T-cell (primary cell): ENCODE results near the gene HCST. TPM values are rescaled to one million over a fixed set of nuclear protein-coding genes. Genes with fewer than 3 reads are reported as not detected.
A peak's percentile ranks its signal among the peaks of the same experiment; 100 is the strongest.

Experiments
- ATAC-seq, 4 experiments: fragments of 200-7000 bp in 3 of 4; fragments of 150-1000 bp in 1 of 4; cut with Tn5 transposase; replicated peaks in 1 of 4; 1 replicate in 3 of 4; 2 replicates in 1 of 4; pipeline ENCODE4 v1.10.0; 2021; ENCODE audit warnings: moderate library complexity in 3 of 4, mild to moderate bottlenecking in 2 of 4, moderate number of reproducible peaks in 1 of 4
- CTCF ChIA-PET, 2 donors: fragments of 300-600 bp; sonication (Branson Sonifier 250); formaldehyde crosslinking; loops; one replicate each; lab custom pipeline; 2022; ENCODE audit warnings: antibody characterized with exemption in 2 of 2; lab: Charles Lee
- POLR2A ChIA-PET, 2 donors: fragments of 300-600 bp; sonication (Branson Sonifier 250); formaldehyde crosslinking; loops; one replicate each; lab custom pipeline; 2022; ENCODE audit warnings: antibody characterized with exemption in 2 of 2; lab: Charles Lee
- DNase-seq, 35 experiments: peaks; one replicate each; pipeline versions ENCODE4 v3.0.0 to v3.0.0-alpha.2; 2013 to 2023
- H3K27ac ChIP-seq: one replicate; pipeline ENCODE4 v1.5.1; 2013; ENCODE audit warnings: low read length
- H3K27me3 ChIP-seq, 2 experiments: replicated peaks in 1 of 2; 1 replicate in 1 of 2; 2 replicates in 1 of 2; pipeline versions ENCODE4 v1.6.1 to v1.7.0; 2013; ENCODE audit warnings: low read length in 1 of 2, mixed read lengths in 1 of 2; ENCODE audit not compliant: control insufficient read depth in 2 of 2, insufficient read depth in 2 of 2; ENCODE audit errors: extremely low read depth in 1 of 2
- H3K36me3 ChIP-seq, 2 donors: 1 replicate in 1 of 2; 2 replicates in 1 of 2; pipeline versions ENCODE4 v1.6.1 to v1.7.0; 2013; ENCODE audit warnings: low read length in 1 of 2; ENCODE audit not compliant: control insufficient read depth in 2 of 2, insufficient read depth in 1 of 2; ENCODE audit errors: extremely low read depth in 1 of 2
- H3K4me1 ChIP-seq, 2 experiments: 1 replicate in 1 of 2; 2 replicates in 1 of 2; pipeline versions ENCODE4 v1.6.1 to v1.7.0; 2013; ENCODE audit warnings: low read length in 2 of 2, mixed read lengths in 1 of 2; ENCODE audit not compliant: insufficient read depth in 2 of 2, control insufficient read depth in 1 of 2; ENCODE audit errors: extremely low read depth in 1 of 2
- H3K4me3 ChIP-seq, 2 donors: 1 replicate in 1 of 2; 2 replicates in 1 of 2; pipeline versions ENCODE4 v1.5.1 to v1.7.0; 2013; ENCODE audit warnings: mild to moderate bottlenecking in 2 of 2, low read length in 1 of 2, moderate library complexity in 1 of 2; ENCODE audit not compliant: control insufficient read depth in 1 of 2; ENCODE audit errors: extremely low read depth in 1 of 2
- H3K9me3 ChIP-seq: 2 replicates; pipeline ENCODE4 v1.7.0; 2013
- H3K27ac Mint-ChIP-seq, 2 donors: one replicate each; pipeline ENCODE4 v1.8.0; 2020 to 2021; ENCODE audit warnings: mild to moderate bottlenecking in 2 of 2, mixed read lengths in 2 of 2
- H3K27me3 Mint-ChIP-seq, 2 donors: one replicate each; pipeline ENCODE4 v1.8.0; 2021 to 2022; ENCODE audit warnings: mixed read lengths in 2 of 2
- H3K36me3 Mint-ChIP-seq: one replicate; pipeline ENCODE4 v1.8.0; 2021; ENCODE audit warnings: mixed read lengths
- H3K4me1 Mint-ChIP-seq, 3 donors: one replicate each; pipeline ENCODE4 v1.8.0; 2020 to 2022; ENCODE audit warnings: mixed read lengths in 3 of 3, mild to moderate bottlenecking in 1 of 3
- H3K4me3 Mint-ChIP-seq, 3 donors: one replicate each; pipeline ENCODE4 v1.8.0; 2020 to 2022; ENCODE audit warnings: mild to moderate bottlenecking in 3 of 3, mixed read lengths in 3 of 3, moderate library complexity in 3 of 3
- H3K9me3 Mint-ChIP-seq, 3 donors: one replicate each; pipeline ENCODE4 v1.8.0; 2020 to 2022; ENCODE audit warnings: mixed read lengths in 3 of 3
- whole genome bisulfite sequencing: methylation state at CpG from one replicate; pipeline ENCODE4 v1.1.5; 2013; ENCODE audit warnings: missing lambda C conversion rate; ENCODE audit not compliant: insufficient coverage; 5-methylcytosine and 5-hydroxymethylcytosine counted together
- total RNA-seq, 35 experiments: library from RNA in 6 of 35; stranded (reverse) in 6 of 35; fragments of 120-200 nt in 1 of 35; gene quantifications; one replicate each; pipeline versions ENCODE4 v1.2.1 to v1.2.4 and lab custom pipeline; 2013 to 2026

Gene HCST
- total RNA-seq, 5 donors from 2014 or later (not counting 1 experiment from before 2014, with no cell fraction given): 60.1 to 165 (median 77.2) TPM

GRCh38 chr19:35940078-35940775, 37.9 kb downstream of the HCST start:
- H3K27ac Mint-ChIP-seq: no peak overlapping the region
- CTCF ChIA-PET: no interaction called here
- DNase-seq: no peak
- WGBS: 95% methylated on average over 45 of the region's 51 CpGs
- POLR2A ChIA-PET: interaction anchor here in 1 of 2 donors (0.5 kb wide), 1 partner anchor 170 kb away, joined by 3 read pairs; no protein-coding TSS in a partner anchor
- peak overlapping the region in 1 of 3 donors; percentile 84 for H3K4me3 Mint-ChIP-seq
- Histone ChIP-seq H3K4me3 (no peak overlapping the region), H3K4me1 (peaks cover 8 to 36% of the 10 kb centered on the region in 2 experiments), H3K36me3 (peaks cover 5 to 11% of the 10 kb centered on the region in 2 donors), H3K27ac (no peak overlapping the region), H3K9me3 (no peaks in the 10 kb centered on the region), H3K27me3 (peaks cover 0 to 3% of the 10 kb centered on the region in 2 experiments)
- peaks cover 35% of the 10 kb centered on the region for H3K36me3 Mint-ChIP-seq
- no peak for ATAC-seq
- H3K4me1 Mint-ChIP-seq: peaks cover 44 to 55% (median 44%) of the 10 kb centered on the region in 3 donors
- no peaks in the 10 kb centered on the region for H3K9me3 Mint-ChIP-seq
- no peaks in the 10 kb centered on the region for H3K27me3 Mint-ChIP-seq

GRCh38 chr19:35940839-35941238, 38.5 kb downstream of the HCST start:
- ATAC-seq (no peak), DNase-seq (no peak)
- no peaks in the 10 kb centered on the region for H3K27me3 Mint-ChIP-seq
- peaks cover 39 to 48% (median 40%) of the 10 kb centered on the region in 3 donors for H3K4me1 Mint-ChIP-seq
- H3K36me3 ChIP-seq: peaks cover 7 to 11% of the 10 kb centered on the region in 2 donors
- peak overlapping the region; percentile 5 to 48 for H3K27ac Mint-ChIP-seq
- no peak overlapping the region for H3K27ac ChIP-seq
- POLR2A ChIA-PET: no interaction called here
- H3K27me3 ChIP-seq: no peaks in the 10 kb centered on the region
- H3K36me3 Mint-ChIP-seq: peaks cover 35% of the 10 kb centered on the region
- WGBS: 80% methylated on average over 2 of the region's 4 CpGs
- no peaks in the 10 kb centered on the region for H3K9me3 ChIP-seq
- H3K9me3 Mint-ChIP-seq: no peaks in the 10 kb centered on the region
- no peak overlapping the region for H3K4me3 Mint-ChIP-seq
- no peak overlapping the region for H3K4me3 ChIP-seq
- CTCF ChIA-PET: no interaction called here
- peaks cover 4 to 30% of the 10 kb centered on the region in 2 experiments for H3K4me1 ChIP-seq

DNA sequence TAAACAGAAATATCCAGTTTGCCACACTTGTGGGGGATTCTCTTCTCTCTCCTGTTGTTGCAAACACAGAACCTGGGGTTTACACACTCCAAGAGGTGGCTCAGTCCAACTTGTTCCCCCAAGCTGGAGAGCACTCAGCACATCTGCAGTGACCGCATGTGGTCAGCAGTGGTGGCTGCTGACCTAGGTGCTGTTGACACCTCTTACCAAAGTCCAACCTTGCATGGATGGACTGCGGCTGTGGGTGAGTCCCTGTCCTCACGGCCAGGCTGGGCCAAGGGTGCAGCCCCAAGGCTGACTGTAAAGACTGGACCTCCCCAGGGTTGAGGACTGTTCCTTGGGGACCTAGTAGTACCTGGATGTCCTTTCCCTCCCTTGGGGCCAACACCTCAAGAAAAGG, 39.9 kb downstream of the HCST start:
- no peaks in the 10 kb centered on the region for H3K27me3 Mint-ChIP-seq
- DNase-seq (no peak), ATAC-seq (no peak)
- CTCF ChIA-PET: no interaction called here
- H3K27ac ChIP-seq: no peak overlapping the region
- no peak overlapping the region for H3K27ac Mint-ChIP-seq
- no peak overlapping the region for H3K4me3 ChIP-seq
- H3K4me1 Mint-ChIP-seq: peaks cover 32 to 46% (median 36%) of the 10 kb centered on the region in 3 donors
- WGBS: 93% methylated on average over 2 of the region's 3 CpGs
- no peaks in the 10 kb centered on the region for H3K9me3 ChIP-seq
- no peaks in the 10 kb centered on the region for H3K9me3 Mint-ChIP-seq
- no peak overlapping the region for H3K4me3 Mint-ChIP-seq
- POLR2A ChIA-PET: no interaction called here
- peaks cover 7 to 11% of the 10 kb centered on the region in 2 donors for H3K36me3 ChIP-seq
- H3K4me1 ChIP-seq: peaks cover 0 to 24% of the 10 kb centered on the region in 2 experiments
- no peaks in the 10 kb centered on the region for H3K27me3 ChIP-seq
- peaks cover 35% of the 10 kb centered on the region for H3K36me3 Mint-ChIP-seq

- Histone ChIP-seq H3K9me3 (no peaks in the 10 kb centered on the region), H3K4me1 (peaks cover 0 to 18% of the 10 kb centered on the region in 2 experiments), H3K27me3 (no peaks in the 10 kb centered on the region), H3K4me3 (no peak overlapping the region), H3K36me3 (peaks cover 7 to 11% of the 10 kb centered on the region in 2 donors), H3K27ac (no peak overlapping the region)
- 84% methylated on average over 6 of the region's 9 CpGs for WGBS
- Mint-ChIP-seq H3K9me3 (no peaks in the 10 kb centered on the region), H3K4me3 (no peak overlapping the region), H3K36me3 (peaks cover 27% of the 10 kb centered on the region), H3K4me1 (peaks cover 27 to 47% (median 32%) of the 10 kb centered on the region in 3 donors), H3K27ac (peak overlapping the region; percentile 41 to 57), H3K27me3 (no peaks in the 10 kb centered on the region)
- CTCF ChIA-PET: no interaction called here
- POLR2A ChIA-PET: interaction anchor here in 1 of 2 donors (0.5 kb wide), 1 partner anchor 58 kb away, joined by 3 read pairs; no protein-coding TSS in a partner anchor
- ATAC-seq (no peak), DNase-seq (no peak)
Measured at GRCh38 chr19:35943321-35944301, 41.3 kb downstream of the HCST start.

GRCh38 chr19:35944556-35944955, 42.2 kb downstream of the HCST start:
- peaks cover 21% of the 10 kb centered on the region for H3K36me3 Mint-ChIP-seq
- H3K4me1 Mint-ChIP-seq: peaks cover 27 to 51% (median 33%) of the 10 kb centered on the region in 3 donors
- no peaks in the 10 kb centered on the region for H3K9me3 Mint-ChIP-seq
- Histone ChIP-seq H3K27me3 (no peaks in the 10 kb centered on the region), H3K27ac (no peak overlapping the region), H3K9me3 (no peaks in the 10 kb centered on the region), H3K36me3 (peaks cover 7 to 11% of the 10 kb centered on the region in 2 donors), H3K4me1 (peaks cover 0 to 17% of the 10 kb centered on the region in 2 experiments), H3K4me3 (no peak overlapping the region)
- DNase-seq (no peak), ATAC-seq (no peak)
- 93% methylated on average over 49 of the region's 52 CpGs for WGBS
- H3K27me3 Mint-ChIP-seq: no peaks in the 10 kb centered on the region
- no peak overlapping the region for H3K27ac Mint-ChIP-seq
- POLR2A ChIA-PET: no interaction called here
- CTCF ChIA-PET: no interaction called here
- H3K4me3 Mint-ChIP-seq: no peak overlapping the region

DNA sequence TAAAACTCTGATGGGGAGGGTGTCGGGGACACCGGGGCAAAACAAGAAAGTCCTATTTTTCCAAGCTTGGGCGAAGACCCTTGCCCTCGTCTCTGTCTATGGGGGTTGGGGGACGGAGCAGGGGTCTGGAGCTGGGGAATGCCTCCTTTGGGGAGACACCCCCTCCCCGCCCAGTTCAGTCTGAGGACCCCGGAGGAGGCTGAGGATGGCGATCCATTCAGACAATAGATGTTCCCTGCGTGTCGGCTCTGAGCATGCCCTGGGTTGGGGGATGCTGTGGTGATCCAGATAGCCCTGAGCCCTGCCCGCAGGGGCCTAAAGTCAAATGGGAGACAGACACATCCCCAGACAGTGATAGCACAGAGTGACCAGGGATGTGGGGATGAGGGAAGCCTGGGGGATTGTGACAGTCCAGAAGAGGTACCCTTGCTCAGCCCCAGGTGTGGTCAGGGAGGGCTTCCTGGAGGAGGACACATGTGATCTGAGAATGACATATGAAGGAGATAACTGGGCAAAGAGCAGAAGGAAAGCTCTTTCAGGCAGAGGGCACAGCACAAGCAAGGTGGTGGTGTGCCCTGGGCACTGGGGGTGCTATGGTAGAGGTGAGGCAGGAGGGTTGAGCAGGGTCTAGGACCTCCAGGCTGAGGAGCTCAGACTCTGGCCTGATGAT, 42.9 kb downstream of the HCST start:
- Mint-ChIP-seq H3K4me1 (peaks cover 34 to 58% (median 40%) of the 10 kb centered on the region in 3 donors), H3K27me3 (no peaks in the 10 kb centered on the region), H3K4me3 (no peak overlapping the region), H3K9me3 (no peaks in the 10 kb centered on the region), H3K36me3 (peaks cover 21% of the 10 kb centered on the region), H3K27ac (peak overlapping the region; percentile 34 to 64)
- Histone ChIP-seq H3K4me3 (no peak overlapping the region), H3K27ac (no peak overlapping the region), H3K36me3 (peaks cover 7 to 8% of the 10 kb centered on the region in 2 donors), H3K27me3 (no peaks in the 10 kb centered on the region), H3K9me3 (no peaks in the 10 kb centered on the region), H3K4me1 (peaks cover 0 to 24% of the 10 kb centered on the region in 2 experiments)
- POLR2A ChIA-PET: no interaction called here
- no peak for DNase-seq
- CTCF ChIA-PET: no interaction called here
- ATAC-seq: no peak
- WGBS: 85% methylated on average over 4 of the region's 11 CpGs
